ENCODE results near the gene NTF4.

- TF ChIP-seq POLR2A (IDR thresholded peaks at IDR 0.05; ENCODE audit: low read length) (no peak), GATA1 (IDR thresholded peaks at IDR 0.05; ENCODE audit: low read depth, low read length) (no peak)
These were observed 8.3 kb downstream of the NTF4 start for GRCh38 chr19:49056101-49056901.
